Measurements from ENCODE around the gene P2RX5.

GRCh38 chr17:3698139-3698538 is 2.2 kb upstream of the P2RX5 start:
- TF ChIP-seq EZH2 (IDR thresholded peaks at IDR 0.05) (no peak), FOXP2 (optimal IDR thresholded peaks at IDR 0.05; ENCODE audit: control extremely low read depth, extremely low read length, insufficient read depth) (no peak)
